Measurements from ENCODE around the gene DNAJB9.

The DNAJB9 gene

GRCh38 chr7:108596560-108596959 lies 26.9 kb downstream of the DNAJB9 start:
- no peaks in the 10 kb centered on the region for H3K27me3 ChIP-seq (ENCODE audit: control insufficient read depth, insufficient read depth, low read length)
- no peaks in the 10 kb centered on the region for H3K36me3 ChIP-seq (ENCODE audit: control insufficient read depth, insufficient read depth, low read length)
- H3K9me3 ChIP-seq (ENCODE audit: control insufficient read depth, low read length): no peaks in the 10 kb centered on the region
- no peak overlapping the region for H3K9ac ChIP-seq (ENCODE audit: low read length)
- no peaks in the 10 kb centered on the region for H3K4me1 ChIP-seq (ENCODE audit: control insufficient read depth, insufficient read depth, low read length)
- H3K4me3 ChIP-seq (ENCODE audit: low read length): no peak overlapping the region

GRCh38 chr7:108598153-108598552 lies 28.5 kb downstream of the DNAJB9 start:
- no peak overlapping the region for H3K4me3 ChIP-seq (ENCODE audit: low read length)
- no peaks in the 10 kb centered on the region for H3K4me1 ChIP-seq (ENCODE audit: control insufficient read depth, insufficient read depth, low read length)
- H3K9me3 ChIP-seq (ENCODE audit: control insufficient read depth, low read length): no peaks in the 10 kb centered on the region
- no peak overlapping the region for H3K9ac ChIP-seq (ENCODE audit: low read length)
- H3K27me3 ChIP-seq (ENCODE audit: control insufficient read depth, insufficient read depth, low read length): no peaks in the 10 kb centered on the region
- no peaks in the 10 kb centered on the region for H3K36me3 ChIP-seq (ENCODE audit: control insufficient read depth, insufficient read depth, low read length)

GRCh38 chr7:108598914-108599580 lies 29.4 kb downstream of the DNAJB9 start:
- H3K9ac ChIP-seq (ENCODE audit: low read length): no peak overlapping the region
- no peaks in the 10 kb centered on the region for H3K4me1 ChIP-seq (ENCODE audit: control insufficient read depth, insufficient read depth, low read length)
- H3K4me3 ChIP-seq (ENCODE audit: low read length): no peak overlapping the region
- H3K27me3 ChIP-seq (ENCODE audit: control insufficient read depth, insufficient read depth, low read length): no peaks in the 10 kb centered on the region
- no peaks in the 10 kb centered on the region for H3K36me3 ChIP-seq (ENCODE audit: control insufficient read depth, insufficient read depth, low read length)
- H3K9me3 ChIP-seq (ENCODE audit: control insufficient read depth, low read length): no peaks in the 10 kb centered on the region

GRCh38 chr7:108600399-108600798 lies 30.7 kb downstream of the DNAJB9 start:
- Histone ChIP-seq H3K4me1 (ENCODE audit: control insufficient read depth, insufficient read depth, low read length) (no peaks in the 10 kb centered on the region), H3K9me3 (ENCODE audit: control insufficient read depth, low read length) (no peaks in the 10 kb centered on the region), H3K9ac (ENCODE audit: low read length) (no peak overlapping the region)

GRCh38 chr7:108603656-108604306 lies 34.1 kb downstream of the DNAJB9 start:
- Histone ChIP-seq H3K9me3 (ENCODE audit: control insufficient read depth, low read length) (no peaks in the 10 kb centered on the region), H3K27me3 (ENCODE audit: control insufficient read depth, insufficient read depth, low read length) (no peaks in the 10 kb centered on the region), H3K4me1 (ENCODE audit: control insufficient read depth, insufficient read depth, low read length) (no peaks in the 10 kb centered on the region), H3K4me3 (ENCODE audit: low read length) (no peak overlapping the region), H3K36me3 (ENCODE audit: control insufficient read depth, insufficient read depth, low read length) (no peaks in the 10 kb centered on the region), H3K9ac (ENCODE audit: low read length) (no peak overlapping the region)

More at GRCh38 chr7:108600399-108600798, 30.7 kb downstream of the DNAJB9 start:
- H3K36me3 ChIP-seq (ENCODE audit: control insufficient read depth, insufficient read depth, low read length): no peaks in the 10 kb centered on the region
- H3K27me3 ChIP-seq (ENCODE audit: control insufficient read depth, insufficient read depth, low read length): no peaks in the 10 kb centered on the region
- H3K4me3 ChIP-seq (ENCODE audit: low read length): no peak overlapping the region

GRCh38 chr7:108604307-108605077 lies 34.8 kb downstream of the DNAJB9 start:
- no peaks in the 10 kb centered on the region for H3K36me3 ChIP-seq (ENCODE audit: control insufficient read depth, insufficient read depth, low read length)
- H3K9me3 ChIP-seq (ENCODE audit: control insufficient read depth, low read length): no peaks in the 10 kb centered on the region
- no peak overlapping the region for H3K4me3 ChIP-seq (ENCODE audit: low read length)
- H3K4me1 ChIP-seq (ENCODE audit: control insufficient read depth, insufficient read depth, low read length): no peaks in the 10 kb centered on the region
- H3K9ac ChIP-seq (ENCODE audit: low read length): no peak overlapping the region
- H3K27me3 ChIP-seq (ENCODE audit: control insufficient read depth, insufficient read depth, low read length): no peaks in the 10 kb centered on the region

- Histone ChIP-seq H3K9ac (ENCODE audit: low read length) (no peak overlapping the region), H3K36me3 (ENCODE audit: control insufficient read depth, insufficient read depth, low read length) (no peaks in the 10 kb centered on the region), H3K9me3 (ENCODE audit: control insufficient read depth, low read length) (no peaks in the 10 kb centered on the region), H3K4me3 (ENCODE audit: low read length) (no peak overlapping the region), H3K4me1 (ENCODE audit: control insufficient read depth, insufficient read depth, low read length) (no peaks in the 10 kb centered on the region), H3K27me3 (ENCODE audit: control insufficient read depth, insufficient read depth, low read length) (no peaks in the 10 kb centered on the region)
Measured at GRCh38 chr7:108605559-108606201, 36.0 kb downstream of the DNAJB9 start.

GRCh38 chr7:108609643-108610042 lies 40.0 kb downstream of the DNAJB9 start:
- Histone ChIP-seq H3K4me3 (ENCODE audit: low read length) (no peak overlapping the region), H3K4me1 (ENCODE audit: control insufficient read depth, insufficient read depth, low read length) (no peaks in the 10 kb centered on the region), H3K9me3 (ENCODE audit: control insufficient read depth, low read length) (no peaks in the 10 kb centered on the region)

GRCh38 chr7:108611268-108611667 lies 41.6 kb downstream of the DNAJB9 start:
- Histone ChIP-seq H3K4me1 (ENCODE audit: control insufficient read depth, insufficient read depth, low read length) (no peaks in the 10 kb centered on the region), H3K9ac (ENCODE audit: low read length) (no peak overlapping the region), H3K9me3 (ENCODE audit: control insufficient read depth, low read length) (no peaks in the 10 kb centered on the region), H3K4me3 (ENCODE audit: low read length) (no peak overlapping the region), H3K27me3 (ENCODE audit: control insufficient read depth, insufficient read depth, low read length) (no peaks in the 10 kb centered on the region), H3K36me3 (ENCODE audit: control insufficient read depth, insufficient read depth, low read length) (no peaks in the 10 kb centered on the region)

More at GRCh38 chr7:108609643-108610042, 40.0 kb downstream of the DNAJB9 start:
- Histone ChIP-seq H3K36me3 (ENCODE audit: control insufficient read depth, insufficient read depth, low read length) (no peaks in the 10 kb centered on the region), H3K9ac (ENCODE audit: low read length) (no peak overlapping the region), H3K27me3 (ENCODE audit: control insufficient read depth, insufficient read depth, low read length) (no peaks in the 10 kb centered on the region)

GRCh38 chr7:108613147-108613948 lies 43.7 kb downstream of the DNAJB9 start:
- H3K27me3 ChIP-seq (ENCODE audit: control insufficient read depth, insufficient read depth, low read length): no peaks in the 10 kb centered on the region
- H3K9ac ChIP-seq (ENCODE audit: low read length): no peak overlapping the region
- H3K4me1 ChIP-seq (ENCODE audit: control insufficient read depth, insufficient read depth, low read length): no peaks in the 10 kb centered on the region
- no peaks in the 10 kb centered on the region for H3K9me3 ChIP-seq (ENCODE audit: control insufficient read depth, low read length)
- no peaks in the 10 kb centered on the region for H3K36me3 ChIP-seq (ENCODE audit: control insufficient read depth, insufficient read depth, low read length)
- H3K4me3 ChIP-seq (ENCODE audit: low read length): no peak overlapping the region

- Histone ChIP-seq H3K9ac (ENCODE audit: low read length) (no peak overlapping the region), H3K4me1 (ENCODE audit: control insufficient read depth, insufficient read depth, low read length) (no peaks in the 10 kb centered on the region)
Measured at GRCh38 chr7:108613949-108614381, 44.3 kb downstream of the DNAJB9 start.

More at GRCh38 chr7:108613949-108614381, 44.3 kb downstream of the DNAJB9 start:
- H3K9me3 ChIP-seq (ENCODE audit: control insufficient read depth, low read length): no peaks in the 10 kb centered on the region
- H3K36me3 ChIP-seq (ENCODE audit: control insufficient read depth, insufficient read depth, low read length): no peaks in the 10 kb centered on the region
- no peak overlapping the region for H3K4me3 ChIP-seq (ENCODE audit: low read length)
- H3K27me3 ChIP-seq (ENCODE audit: control insufficient read depth, insufficient read depth, low read length): no peaks in the 10 kb centered on the region
